SH-SY5Y (cell line): ENCODE measurements around the gene TENM4.

Source experiments
- GATA2 ChIP-seq: IDR thresholded peaks from 2 replicates; pipeline ENCODE4 v1.6.1; 2011; ENCODE audit warnings: mild to moderate bottlenecking, low read depth, low read length
- GATA3 ChIP-seq: IDR thresholded peaks from 2 replicates; pipeline ENCODE4 v1.6.1; 2011; ENCODE audit warnings: low read depth, mild to moderate bottlenecking, low read length, moderate library complexity

DNA sequence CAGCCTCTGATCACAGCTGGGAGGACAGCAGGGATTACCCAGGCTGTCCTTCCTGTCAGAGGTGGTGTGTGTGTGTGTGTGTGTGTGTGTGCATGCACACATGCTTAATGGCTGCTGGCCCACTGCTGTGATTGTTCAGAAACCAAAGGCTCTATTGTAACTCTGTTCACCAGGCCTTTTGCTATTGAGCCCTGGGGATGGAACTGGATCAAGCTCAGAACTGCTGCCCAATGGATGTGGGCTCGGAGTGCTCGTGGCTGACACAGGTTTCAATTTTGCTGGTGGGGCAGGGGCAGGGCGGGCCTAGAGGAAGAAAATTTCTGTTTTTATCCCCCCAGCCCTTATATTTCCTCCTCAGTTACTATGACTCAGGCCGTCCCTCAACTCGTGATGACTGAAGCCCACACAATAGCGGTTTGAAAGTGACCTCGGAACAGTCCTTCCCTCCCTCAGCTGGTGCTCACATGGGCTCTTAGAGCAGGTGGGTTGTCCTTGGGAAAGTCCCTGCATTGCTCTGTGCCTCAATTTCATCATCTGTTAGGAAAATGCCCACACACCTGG, 359.3 kb downstream of the TENM4 start:
- TF ChIP-seq GATA2 (no peak), GATA3 (no peak)
